ENCODE data around the gene GNAT3. TPM values are rescaled to one million over a fixed set of nuclear protein-coding genes. Genes with fewer than 3 reads are reported as not detected.

GNAT3 gene
- total RNA-seq, 1 experiment from 2014 or later = not detected

- intact Hi-C loops (cut with micrococcal nuclease; ENCODE audit: unreplicated experiment) = no loop called here
- Histone ChIP-seq H3K9me3 (ENCODE audit: low read depth, low read length, poor library complexity, severe bottlenecking) (no peaks in the 10 kb centered on the region), H3K36me3 (ENCODE audit: insufficient read depth, low read length, poor library complexity, severe bottlenecking) (no peaks in the 10 kb centered on the region), H3K27me3 (replicated peaks; ENCODE audit: insufficient read depth, low read depth, low read length, poor library complexity) (no peaks in the 10 kb centered on the region), H3K4me3 (ENCODE audit: low read depth, low read length, poor library complexity, severe bottlenecking) (no peak overlapping the region), H3K27ac (ENCODE audit: low read depth, low read length, poor library complexity, severe bottlenecking) (no peak overlapping the region), H3K4me1 (ENCODE audit: insufficient read depth, low read length, poor library complexity, severe bottlenecking) (no peaks in the 10 kb centered on the region)
- ChIA-PET CTCF (no interaction called here), POLR2A (ENCODE audit: low non-redundant PET) (no interaction called here)
- no peak for DNase-seq (ENCODE audit: low spot score)
- TF ChIP-seq EZH2 (IDR thresholded peaks at IDR 0.05; ENCODE audit: borderline replicate concordance, low read depth, low read length, poor library complexity, severe bottlenecking) = no peak
- TF ChIP-seq, protein P1, sequence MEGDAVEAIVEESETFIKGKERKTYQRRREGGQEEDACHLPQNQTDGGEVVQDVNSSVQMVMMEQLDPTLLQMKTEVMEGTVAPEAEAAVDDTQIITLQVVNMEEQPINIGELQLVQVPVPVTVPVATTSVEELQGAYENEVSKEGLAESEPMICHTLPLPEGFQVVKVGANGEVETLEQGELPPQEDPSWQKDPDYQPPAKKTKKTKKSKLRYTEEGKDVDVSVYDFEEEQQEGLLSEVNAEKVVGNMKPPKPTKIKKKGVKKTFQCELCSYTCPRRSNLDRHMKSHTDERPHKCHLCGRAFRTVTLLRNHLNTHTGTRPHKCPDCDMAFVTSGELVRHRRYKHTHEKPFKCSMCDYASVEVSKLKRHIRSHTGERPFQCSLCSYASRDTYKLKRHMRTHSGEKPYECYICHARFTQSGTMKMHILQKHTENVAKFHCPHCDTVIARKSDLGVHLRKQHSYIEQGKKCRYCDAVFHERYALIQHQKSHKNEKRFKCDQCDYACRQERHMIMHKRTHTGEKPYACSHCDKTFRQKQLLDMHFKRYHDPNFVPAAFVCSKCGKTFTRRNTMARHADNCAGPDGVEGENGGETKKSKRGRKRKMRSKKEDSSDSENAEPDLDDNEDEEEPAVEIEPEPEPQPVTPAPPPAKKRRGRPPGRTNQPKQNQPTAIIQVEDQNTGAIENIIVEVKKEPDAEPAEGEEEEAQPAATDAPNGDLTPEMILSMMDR (conservative IDR thresholded peaks at IDR 0.05; ENCODE audit: low read depth, low read length) = no peak
- BruUV-seq (replicated peaks) = no TSS peak
Observed at GRCh38 chr7:80499350-80499953, 12.4 kb downstream of the GNAT3 start.

GRCh38 chr7:80498481-80499349, 13.1 kb downstream of the GNAT3 start:
- TF ChIP-seq EZH2 (IDR thresholded peaks at IDR 0.05; ENCODE audit: borderline replicate concordance, low read depth, low read length, poor library complexity, severe bottlenecking) = no peak
- TF ChIP-seq, protein P1 (conservative IDR thresholded peaks at IDR 0.05; ENCODE audit: low read depth, low read length) = no peak
- no TSS peak for BruUV-seq (replicated peaks)
- Histone ChIP-seq H3K4me3 (ENCODE audit: low read depth, low read length, poor library complexity, severe bottlenecking) (no peak overlapping the region), H3K27ac (ENCODE audit: low read depth, low read length, poor library complexity, severe bottlenecking) (no peak overlapping the region), H3K4me1 (ENCODE audit: insufficient read depth, low read length, poor library complexity, severe bottlenecking) (no peaks in the 10 kb centered on the region), H3K27me3 (replicated peaks; ENCODE audit: insufficient read depth, low read depth, low read length, poor library complexity) (no peaks in the 10 kb centered on the region), H3K36me3 (ENCODE audit: insufficient read depth, low read length, poor library complexity, severe bottlenecking) (no peaks in the 10 kb centered on the region), H3K9me3 (ENCODE audit: low read depth, low read length, poor library complexity, severe bottlenecking) (no peaks in the 10 kb centered on the region)
- ChIA-PET CTCF (no interaction called here), POLR2A (ENCODE audit: low non-redundant PET) (no interaction called here)
- no peak for DNase-seq (ENCODE audit: low spot score)
- intact Hi-C loops (cut with micrococcal nuclease; ENCODE audit: unreplicated experiment) = no loop called here

- Histone ChIP-seq H3K36me3 (ENCODE audit: insufficient read depth, low read length, poor library complexity, severe bottlenecking) (no peaks in the 10 kb centered on the region), H3K4me3 (ENCODE audit: low read depth, low read length, poor library complexity, severe bottlenecking) (no peak overlapping the region), H3K4me1 (ENCODE audit: insufficient read depth, low read length, poor library complexity, severe bottlenecking) (no peaks in the 10 kb centered on the region), H3K9me3 (ENCODE audit: low read depth, low read length, poor library complexity, severe bottlenecking) (no peaks in the 10 kb centered on the region), H3K27ac (ENCODE audit: low read depth, low read length, poor library complexity, severe bottlenecking) (no peak overlapping the region), H3K27me3 (replicated peaks; ENCODE audit: insufficient read depth, low read depth, low read length, poor library complexity) (no peaks in the 10 kb centered on the region)
- intact Hi-C loops (cut with micrococcal nuclease; ENCODE audit: unreplicated experiment) = no loop called here
- no peak for TF ChIP-seq EZH2 (IDR thresholded peaks at IDR 0.05; ENCODE audit: borderline replicate concordance, low read depth, low read length, poor library complexity, severe bottlenecking)
- TF ChIP-seq, protein P1 (conservative IDR thresholded peaks at IDR 0.05; ENCODE audit: low read depth, low read length) = no peak
- POLR2A ChIA-PET (ENCODE audit: low non-redundant PET) = no interaction called here
- no TSS peak for BruUV-seq (replicated peaks)
- DNase-seq (ENCODE audit: low spot score) = no peak
- CTCF ChIA-PET = no interaction called here
Observed at GRCh38 chr7:80496586-80496985, 15.3 kb downstream of the GNAT3 start.

Measured in A673 (cell line).